DND-41 (cell line): ENCODE data around the gene LPCAT2.

Source experiments
- ATAC-seq: fragments of 200-7000 bp; cut with Tn5 transposase; 3 replicates; pipeline ENCODE4 v1.9.1; 2021; ENCODE audit warnings: low read depth; ENCODE audit not compliant: insufficient read depth
- DNase-seq: peaks from one replicate; pipeline ENCODE4 v3.0.0-alpha.2; 2020
- H2AFZ ChIP-seq: 2 replicates; pipeline ENCODE4 v1.6.0; 2012; ENCODE audit warnings: low read depth, low read length
- H3K27ac ChIP-seq: 2 replicates; pipeline ENCODE4 v1.5.1; 2012; ENCODE audit warnings: low read length, inconsistent platforms
- H3K27me3 ChIP-seq: fragments of 200-600 bp; sonication (generic); 2 replicates; pipeline ENCODE4 v1.6.0; 2012; ENCODE audit warnings: low read length, mild to moderate bottlenecking, inconsistent platforms; ENCODE audit not compliant: insufficient read depth, poor library complexity
- H3K36me3 ChIP-seq: 2 replicates; pipeline ENCODE4 v1.5.1; 2012; ENCODE audit warnings: low read length, inconsistent platforms; ENCODE audit not compliant: insufficient read depth
- H3K4me1 ChIP-seq: 2 replicates; pipeline ENCODE4 v1.5.1; 2012; ENCODE audit warnings: mild to moderate bottlenecking, low read length; ENCODE audit not compliant: insufficient read depth
- H3K4me2 ChIP-seq: 2 replicates; pipeline ENCODE4 v1.6.0; 2012; ENCODE audit warnings: mild to moderate bottlenecking, moderate library complexity, low read length, inconsistent platforms; ENCODE audit not compliant: insufficient read depth
- H3K4me3 ChIP-seq, 2 experiments: fragments of 200-600 bp in 1 of 2; shearing (Covaris generic) in 1 of 2; 2 replicates each; pipeline ENCODE4 v1.5.1; 2012 to 2016; ENCODE audit warnings: inconsistent platforms in 2 of 2, low read length in 2 of 2, mild to moderate bottlenecking in 2 of 2, low read depth in 1 of 2, moderate library complexity in 1 of 2
- H3K79me2 ChIP-seq: 2 replicates; pipeline ENCODE4 v1.6.0; 2012; ENCODE audit warnings: low read length, inconsistent platforms; ENCODE audit not compliant: insufficient read depth
- H3K9ac ChIP-seq: 2 replicates; pipeline ENCODE4 v1.6.0; 2012; ENCODE audit warnings: low read depth, mild to moderate bottlenecking, inconsistent platforms, low read length, moderate library complexity
- H3K9me3 ChIP-seq: 2 replicates; pipeline ENCODE4 v1.5.1; 2012; ENCODE audit warnings: low read length, moderate library complexity, mild to moderate bottlenecking, inconsistent platforms; ENCODE audit not compliant: insufficient read depth, severe bottlenecking
- H4K20me1 ChIP-seq: 2 replicates; pipeline ENCODE4 v1.6.0; 2012; ENCODE audit warnings: low read length; ENCODE audit not compliant: insufficient read depth
- CTCF ChIP-seq: IDR thresholded peaks from 2 replicates; pipeline ENCODE4 v1.5.1; 2012; ENCODE audit warnings: borderline replicate concordance, low read length, moderate library complexity, mild to moderate bottlenecking; ENCODE audit not compliant: poor library complexity, severe bottlenecking; ENCODE audit errors: extremely low read depth
- EZH2 ChIP-seq: IDR thresholded peaks from 3 replicates; pipeline ENCODE4 v1.6.1; 2012; ENCODE audit warnings: borderline replicate concordance, low read depth, mild to moderate bottlenecking, moderate library complexity, low read length, inconsistent platforms; ENCODE audit not compliant: severe bottlenecking

LPCAT2 gene

GRCh38 chr16:55530316-55530856 lies 21.5 kb downstream of the LPCAT2 start:
- H3K4me3 ChIP-seq: no peak overlapping the region

GRCh38 chr16:55532227-55532626 lies 23.4 kb downstream of the LPCAT2 start:
- H3K27ac ChIP-seq: no peak overlapping the region
- no peaks in the 10 kb centered on the region for H3K79me2 ChIP-seq
- no peak overlapping the region for H2AFZ ChIP-seq
- no peaks in the 10 kb centered on the region for H3K36me3 ChIP-seq
- DNase-seq: no peak
- peaks cover 4% of the 10 kb centered on the region for H3K27me3 ChIP-seq
- no peaks in the 10 kb centered on the region for H3K4me1 ChIP-seq
- no peak for ATAC-seq
- H3K9me3 ChIP-seq: no peaks in the 10 kb centered on the region
- no peaks in the 10 kb centered on the region for H4K20me1 ChIP-seq
- H3K4me3 ChIP-seq: no peak overlapping the region
- no peak overlapping the region for H3K4me2 ChIP-seq
- TF ChIP-seq CTCF (no peak), EZH2 (no peak)
- no peak overlapping the region for H3K9ac ChIP-seq

More at GRCh38 chr16:55530316-55530856, 21.5 kb downstream of the LPCAT2 start:
- Histone ChIP-seq H3K27me3 (peaks cover 4% of the 10 kb centered on the region), H3K36me3 (no peaks in the 10 kb centered on the region), H3K9ac (no peak overlapping the region), H3K79me2 (no peaks in the 10 kb centered on the region), H3K4me2 (no peak overlapping the region), H3K9me3 (no peaks in the 10 kb centered on the region), H4K20me1 (no peaks in the 10 kb centered on the region), H3K27ac (no peak overlapping the region), H2AFZ (no peak overlapping the region), H3K4me1 (no peaks in the 10 kb centered on the region)
- no peak for TF ChIP-seq EZH2
- no peak for TF ChIP-seq CTCF
- DNase-seq (no peak), ATAC-seq (no peak)

GRCh38 chr16:55534756-55535155 lies 25.9 kb downstream of the LPCAT2 start:
- ATAC-seq: no peak
- TF ChIP-seq CTCF (no peak), EZH2 (no peak)
- Histone ChIP-seq H3K4me1 (no peaks in the 10 kb centered on the region), H4K20me1 (no peaks in the 10 kb centered on the region), H2AFZ (no peak overlapping the region), H3K9ac (no peak overlapping the region), H3K4me3 (no peak overlapping the region), H3K27ac (no peak overlapping the region), H3K36me3 (no peaks in the 10 kb centered on the region), H3K9me3 (no peaks in the 10 kb centered on the region), H3K79me2 (no peaks in the 10 kb centered on the region), H3K4me2 (no peak overlapping the region), H3K27me3 (peaks cover 10% of the 10 kb centered on the region)
- DNase-seq: no peak

- no peaks in the 10 kb centered on the region for H3K36me3 ChIP-seq
- H3K27ac ChIP-seq: no peak overlapping the region
- no peaks in the 10 kb centered on the region for H3K9me3 ChIP-seq
- H4K20me1 ChIP-seq: no peaks in the 10 kb centered on the region
- ATAC-seq (no peak), DNase-seq (no peak)
- TF ChIP-seq EZH2: no peak
- no peak for TF ChIP-seq CTCF
- H3K4me1 ChIP-seq: no peaks in the 10 kb centered on the region
- no peaks in the 10 kb centered on the region for H3K79me2 ChIP-seq
- H3K4me3 ChIP-seq: no peak overlapping the region
- no peak overlapping the region for H3K4me2 ChIP-seq
- no peak overlapping the region for H3K9ac ChIP-seq
- peaks cover 20% of the 10 kb centered on the region for H3K27me3 ChIP-seq
- no peak overlapping the region for H2AFZ ChIP-seq
Observed at GRCh38 chr16:55539049-55539448, 30.2 kb downstream of the LPCAT2 start.
